WTC11 (cell line): ENCODE results near the gene NFATC2.

Source experiments
- CTCF ChIP-seq: fragments of 200-600 bp; IDR thresholded peaks from 2 replicates; pipeline ENCODE4 v1.8.0; 2022; ENCODE audit warnings: antibody characterized with exemption
- ETV6 ChIP-seq: sonication (generic); formaldehyde crosslinking; IDR thresholded peaks from 2 replicates; pipeline ENCODE4 v1.8.1; 2022; ENCODE audit warnings: mild to moderate bottlenecking, missing genetic modification reagents
- NR3C1 ChIP-seq: sonication (generic); formaldehyde crosslinking; conservative IDR thresholded peaks from 2 replicates; pipeline ENCODE4 v1.8.1; 2023; ENCODE audit warnings: low read depth, mild to moderate bottlenecking, missing genetic modification reagents
- USF2 ChIP-seq: sonication (generic); formaldehyde crosslinking; IDR thresholded peaks from 2 replicates; pipeline ENCODE4 v1.8.1; 2023; ENCODE audit warnings: mild to moderate bottlenecking, missing genetic modification reagents, moderate library complexity
- TF ChIP-seq, protein P1 (sequence below): sonication (generic); formaldehyde crosslinking; IDR thresholded peaks from 2 replicates; pipeline ENCODE4 v1.8.0; 2023; ENCODE audit warnings: missing genetic modification reagents, mild to moderate bottlenecking, borderline replicate concordance
- TF ChIP-seq, protein P2 (sequence below): sonication (generic); formaldehyde crosslinking; IDR thresholded peaks from 2 replicates; pipeline ENCODE4 v1.8.1; 2022; ENCODE audit warnings: missing genetic modification reagents, borderline replicate concordance

DNA sequence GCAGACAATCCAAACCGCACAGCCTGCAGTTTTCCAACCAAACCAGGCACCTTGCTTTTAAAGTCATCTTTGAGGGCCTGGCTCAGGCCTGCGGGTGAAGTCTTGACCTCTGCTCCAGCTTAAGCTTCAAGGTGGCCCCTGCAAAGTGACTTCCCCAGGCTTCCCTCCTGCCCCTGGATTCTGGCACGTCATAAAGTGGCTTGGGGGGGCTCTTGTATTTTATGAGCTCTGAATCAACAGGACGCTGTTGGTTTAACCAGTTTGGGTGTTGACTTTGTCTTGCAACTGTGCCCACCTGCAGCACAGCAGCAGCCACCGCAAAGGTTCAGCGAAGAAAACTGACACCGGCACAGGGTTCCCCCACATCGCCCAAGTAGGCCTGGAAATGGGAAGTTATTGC, 81.2 kb downstream of the NFATC2 start:
- no peak for TF ChIP-seq CTCF
- TF ChIP-seq NR3C1 = no peak
- no peak for TF ChIP-seq USF2 (CRISPR knock-in tag)
- TF ChIP-seq, protein P1, sequence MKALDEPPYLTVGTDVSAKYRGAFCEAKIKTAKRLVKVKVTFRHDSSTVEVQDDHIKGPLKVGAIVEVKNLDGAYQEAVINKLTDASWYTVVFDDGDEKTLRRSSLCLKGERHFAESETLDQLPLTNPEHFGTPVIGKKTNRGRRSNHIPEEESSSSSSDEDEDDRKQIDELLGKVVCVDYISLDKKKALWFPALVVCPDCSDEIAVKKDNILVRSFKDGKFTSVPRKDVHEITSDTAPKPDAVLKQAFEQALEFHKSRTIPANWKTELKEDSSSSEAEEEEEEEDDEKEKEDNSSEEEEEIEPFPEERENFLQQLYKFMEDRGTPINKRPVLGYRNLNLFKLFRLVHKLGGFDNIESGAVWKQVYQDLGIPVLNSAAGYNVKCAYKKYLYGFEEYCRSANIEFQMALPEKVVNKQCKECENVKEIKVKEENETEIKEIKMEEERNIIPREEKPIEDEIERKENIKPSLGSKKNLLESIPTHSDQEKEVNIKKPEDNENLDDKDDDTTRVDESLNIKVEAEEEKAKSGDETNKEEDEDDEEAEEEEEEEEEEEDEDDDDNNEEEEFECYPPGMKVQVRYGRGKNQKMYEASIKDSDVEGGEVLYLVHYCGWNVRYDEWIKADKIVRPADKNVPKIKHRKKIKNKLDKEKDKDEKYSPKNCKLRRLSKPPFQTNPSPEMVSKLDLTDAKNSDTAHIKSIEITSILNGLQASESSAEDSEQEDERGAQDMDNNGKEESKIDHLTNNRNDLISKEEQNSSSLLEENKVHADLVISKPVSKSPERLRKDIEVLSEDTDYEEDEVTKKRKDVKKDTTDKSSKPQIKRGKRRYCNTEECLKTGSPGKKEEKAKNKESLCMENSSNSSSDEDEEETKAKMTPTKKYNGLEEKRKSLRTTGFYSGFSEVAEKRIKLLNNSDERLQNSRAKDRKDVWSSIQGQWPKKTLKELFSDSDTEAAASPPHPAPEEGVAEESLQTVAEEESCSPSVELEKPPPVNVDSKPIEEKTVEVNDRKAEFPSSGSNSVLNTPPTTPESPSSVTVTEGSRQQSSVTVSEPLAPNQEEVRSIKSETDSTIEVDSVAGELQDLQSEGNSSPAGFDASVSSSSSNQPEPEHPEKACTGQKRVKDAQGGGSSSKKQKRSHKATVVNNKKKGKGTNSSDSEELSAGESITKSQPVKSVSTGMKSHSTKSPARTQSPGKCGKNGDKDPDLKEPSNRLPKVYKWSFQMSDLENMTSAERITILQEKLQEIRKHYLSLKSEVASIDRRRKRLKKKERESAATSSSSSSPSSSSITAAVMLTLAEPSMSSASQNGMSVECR (CRISPR knock-in tag) = no peak
- TF ChIP-seq, protein P2, sequence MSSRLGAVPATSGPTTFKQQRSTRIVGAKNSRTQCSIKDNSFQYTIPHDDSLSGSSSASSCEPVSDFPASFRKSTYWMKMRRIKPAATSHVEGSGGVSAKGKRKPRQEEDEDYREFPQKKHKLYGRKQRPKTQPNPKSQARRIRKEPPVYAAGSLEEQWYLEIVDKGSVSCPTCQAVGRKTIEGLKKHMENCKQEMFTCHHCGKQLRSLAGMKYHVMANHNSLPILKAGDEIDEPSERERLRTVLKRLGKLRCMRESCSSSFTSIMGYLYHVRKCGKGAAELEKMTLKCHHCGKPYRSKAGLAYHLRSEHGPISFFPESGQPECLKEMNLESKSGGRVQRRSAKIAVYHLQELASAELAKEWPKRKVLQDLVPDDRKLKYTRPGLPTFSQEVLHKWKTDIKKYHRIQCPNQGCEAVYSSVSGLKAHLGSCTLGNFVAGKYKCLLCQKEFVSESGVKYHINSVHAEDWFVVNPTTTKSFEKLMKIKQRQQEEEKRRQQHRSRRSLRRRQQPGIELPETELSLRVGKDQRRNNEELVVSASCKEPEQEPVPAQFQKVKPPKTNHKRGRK = no peak
- TF ChIP-seq ETV6 (CRISPR knock-in tag) = no peak
